Stimulated activated naive CD8-positive, alpha-beta T cell treated with anti-CD3 and anti-CD28 coated beads, Interleukin-15, amount 100 ng/mL, for 72 hours (primary cell): ENCODE measurements around the gene IRF1.

Experiments
- ATAC-seq: fragments of 150-1000 bp; cut with Tn5 transposase; 2 replicates; pipeline ENCODE4 v1.10.0; 2021; ENCODE audit warnings: mild to moderate bottlenecking, moderate library complexity
- DNase-seq, 2 donors: peaks; one replicate each; pipeline ENCODE4 v3.0.0; 2021 to 2022
- H3K27ac Mint-ChIP-seq, 2 donors: one replicate each; pipeline ENCODE4 v1.8.0; 2022; ENCODE audit warnings: mild to moderate bottlenecking in 2 of 2, mixed read lengths in 2 of 2, moderate library complexity in 2 of 2
- H3K27me3 Mint-ChIP-seq: one replicate; pipeline ENCODE4 v1.8.0; 2022; ENCODE audit warnings: mixed read lengths
- H3K4me1 Mint-ChIP-seq: one replicate; pipeline ENCODE4 v1.8.0; 2022; ENCODE audit warnings: mild to moderate bottlenecking, mixed read lengths
- H3K4me3 Mint-ChIP-seq, 2 donors: one replicate each; pipeline ENCODE4 v1.8.0; 2022; ENCODE audit warnings: mild to moderate bottlenecking in 2 of 2, mixed read lengths in 2 of 2, moderate library complexity in 1 of 2
- H3K9me3 Mint-ChIP-seq, 2 donors: one replicate each; pipeline ENCODE4 v1.8.0; 2022; ENCODE audit warnings: mixed read lengths in 2 of 2

The IRF1 gene

DNA sequence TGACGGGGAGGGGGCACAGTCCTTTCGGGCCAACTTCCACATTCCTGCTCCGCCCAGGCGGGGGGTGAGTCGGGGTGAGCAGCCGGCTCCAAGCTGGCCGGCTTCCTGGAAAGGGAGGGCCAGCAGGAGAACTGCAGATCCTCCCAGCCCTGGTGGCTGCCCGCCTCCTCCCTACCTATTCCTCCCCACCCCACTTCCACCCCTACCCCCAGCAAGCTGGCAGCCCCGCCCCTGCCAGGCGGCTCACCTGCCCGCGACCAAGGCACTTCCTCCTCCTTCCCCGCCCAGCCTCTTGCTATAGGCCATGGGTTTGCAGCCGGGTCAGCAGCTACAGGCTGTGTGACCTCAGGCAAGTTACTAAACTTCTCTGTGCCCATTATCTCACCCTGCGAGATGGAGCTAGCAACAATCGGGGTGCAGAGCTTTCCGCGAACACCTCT lies 5.6 kb upstream of the IRF1 start:
- Mint-ChIP-seq H3K27ac (peak overlapping the region; percentile 93 to 99), H3K4me1 (peaks cover 88% of the 10 kb centered on the region), H3K9me3 (no peaks in the 10 kb centered on the region), H3K27me3 (no peaks in the 10 kb centered on the region), H3K4me3 (peak overlapping the region; percentile 77 to 82)
- ATAC-seq: peak; percentile 78
- DNase-seq: peak; percentile 86 to 95

DNA sequence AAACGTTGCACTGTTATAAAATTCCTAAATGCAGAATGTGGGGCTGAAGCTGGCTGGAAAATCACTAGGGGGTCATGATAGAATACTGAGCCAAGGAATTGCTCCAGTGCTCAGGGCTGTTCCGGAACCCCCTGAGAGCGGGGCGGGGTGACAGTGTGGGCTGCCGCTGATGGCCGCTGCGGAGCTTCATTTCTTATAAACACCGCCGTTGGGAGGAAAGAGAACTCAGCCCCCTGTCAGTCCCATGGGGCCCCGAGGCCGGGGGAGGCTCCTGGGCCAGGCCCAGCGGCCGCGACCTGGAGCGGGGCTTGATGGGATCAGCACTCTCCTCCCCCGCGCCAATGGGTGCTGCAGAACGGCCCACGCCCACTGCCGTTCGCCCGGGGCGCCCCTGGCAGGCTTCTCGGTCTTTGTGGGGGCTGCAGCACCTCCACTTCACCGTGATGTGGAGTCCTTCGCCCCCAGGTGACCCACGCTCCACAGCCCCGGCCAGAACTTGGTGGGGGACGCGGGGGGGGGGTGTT lies 5.2 kb upstream of the IRF1 start:
- ATAC-seq (peak; percentile 75), DNase-seq (peak; percentile 91 to 93)
- Mint-ChIP-seq H3K27me3 (no peaks in the 10 kb centered on the region), H3K27ac (peak overlapping the region; percentile 91 to 99), H3K4me1 (peaks cover 86% of the 10 kb centered on the region), H3K4me3 (peak overlapping the region; percentile 77 to 82), H3K9me3 (no peaks in the 10 kb centered on the region)

DNA sequence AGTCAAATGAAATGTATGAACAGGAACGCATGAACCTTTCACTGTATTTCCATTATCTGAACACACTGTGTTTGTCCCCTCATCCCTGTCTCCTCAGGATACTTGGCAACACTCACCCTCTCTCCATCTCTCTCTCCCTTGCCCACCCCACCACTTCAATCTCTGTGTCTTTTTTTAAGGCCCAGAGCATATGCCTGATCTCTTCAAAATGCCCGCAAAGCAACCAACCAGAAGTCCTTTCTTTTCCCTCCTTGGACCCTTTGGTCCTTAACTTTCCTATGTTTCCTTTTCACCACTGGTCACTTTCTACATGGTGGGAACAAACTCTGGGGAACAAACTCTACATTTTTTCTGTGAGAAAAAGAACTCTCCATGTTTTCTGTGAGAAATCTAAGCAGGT lies 3.2 kb upstream of the IRF1 start:
- Mint-ChIP-seq H3K27ac (peak overlapping the region; percentile 91 to 99), H3K4me1 (peaks cover 80% of the 10 kb centered on the region), H3K9me3 (no peaks in the 10 kb centered on the region), H3K27me3 (no peaks in the 10 kb centered on the region), H3K4me3 (peak overlapping the region; percentile 77 to 82)
- ATAC-seq (no peak), DNase-seq (no peak)

GRCh38 chr5:132493241-132493640 lies 2.7 kb upstream of the IRF1 start:
- Mint-ChIP-seq H3K9me3 (no peaks in the 10 kb centered on the region), H3K27ac (peak overlapping the region; percentile 91 to 99), H3K4me3 (peak overlapping the region; percentile 77 to 82), H3K4me1 (peaks cover 78% of the 10 kb centered on the region), H3K27me3 (no peaks in the 10 kb centered on the region)
- DNase-seq (no peak), ATAC-seq (no peak)

DNA sequence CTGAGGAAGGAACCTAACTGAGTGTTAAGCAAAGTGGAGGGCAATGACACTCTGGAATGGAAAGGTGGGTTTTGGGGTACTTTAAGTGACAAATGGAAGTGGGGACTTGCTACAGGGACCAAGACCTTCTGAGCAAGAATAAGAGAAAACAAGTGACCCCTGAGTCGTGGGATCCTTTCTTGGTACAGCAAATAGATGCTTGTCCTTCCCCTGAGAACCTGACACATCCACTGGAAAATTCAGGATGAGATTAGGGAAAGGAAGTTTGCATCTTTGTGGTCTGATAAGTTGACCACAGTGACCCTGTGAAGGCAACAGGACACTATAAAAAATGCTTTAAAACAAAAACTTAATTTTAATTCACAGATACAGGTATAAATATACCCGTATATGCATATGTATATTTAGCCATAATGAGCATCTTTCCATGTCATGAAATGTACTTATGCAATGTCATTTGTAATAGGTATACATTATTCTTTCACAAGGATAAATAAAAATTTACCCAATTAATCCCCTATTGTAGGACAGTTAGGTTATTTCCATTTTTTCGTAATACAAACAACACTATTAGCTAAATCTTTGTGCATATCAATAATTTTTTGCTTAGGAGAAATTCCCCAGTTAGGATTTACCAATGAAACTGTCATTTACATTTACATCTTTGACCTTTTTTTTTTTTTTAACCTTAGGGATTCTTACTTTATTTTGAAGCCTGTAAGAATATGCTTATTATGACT lies 2.0 kb upstream of the IRF1 start:
- Mint-ChIP-seq H3K4me3 (peak overlapping the region; percentile 89 to 93), H3K27ac (peak overlapping the region; percentile 99 to 100), H3K27me3 (no peaks in the 10 kb centered on the region), H3K4me1 (peaks cover 78% of the 10 kb centered on the region), H3K9me3 (no peaks in the 10 kb centered on the region)
- DNase-seq: no peak
- no peak for ATAC-seq

DNA sequence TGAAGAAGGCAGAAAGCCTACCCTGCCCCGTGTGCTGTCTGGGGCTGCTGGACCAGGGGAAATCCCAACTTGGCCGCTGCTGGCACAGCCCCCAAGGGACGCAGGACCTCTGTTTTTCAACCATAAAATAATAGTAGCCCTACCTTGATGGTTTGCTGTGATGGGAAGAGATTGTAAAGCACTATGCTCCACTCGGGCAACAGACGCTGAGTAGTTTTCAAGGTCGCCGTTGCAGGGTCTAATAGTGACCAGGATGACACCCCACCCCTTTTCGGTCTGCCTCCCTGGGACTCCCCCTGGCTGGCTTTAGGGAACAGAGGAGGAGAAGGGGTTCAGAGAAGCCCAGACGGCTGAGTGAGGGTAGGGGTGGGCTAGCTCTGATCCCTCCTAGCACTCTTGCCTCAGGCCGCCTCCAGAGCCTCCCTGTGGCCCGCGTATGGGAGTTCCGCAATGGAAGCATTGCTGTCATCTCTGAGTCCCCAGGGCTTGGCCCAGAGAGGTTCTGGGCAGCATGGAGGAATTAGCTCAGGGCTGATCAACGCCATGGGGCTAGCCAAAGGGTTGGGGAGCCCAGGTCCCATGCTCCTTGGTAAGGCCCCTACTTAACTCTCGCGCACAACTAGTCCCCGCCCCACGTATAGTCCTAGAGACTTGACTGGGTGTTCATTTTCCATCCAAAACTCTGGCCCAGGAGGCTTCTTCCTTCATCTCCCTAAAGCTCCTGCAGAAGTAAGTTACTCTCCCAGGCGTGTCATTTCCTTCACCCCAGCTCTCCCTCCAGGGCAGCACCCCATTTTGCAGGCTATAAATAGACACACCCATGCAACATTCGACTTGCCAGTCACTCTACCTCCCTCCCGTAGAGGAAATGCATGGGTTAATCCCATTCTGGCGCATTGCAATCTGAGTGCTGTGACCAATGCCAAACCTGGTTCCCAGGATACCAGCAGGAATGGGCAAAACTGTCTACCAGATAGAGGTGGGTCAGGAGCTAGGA lies 1.1 kb upstream of the IRF1 start:
- peak; percentile 34 for ATAC-seq
- Mint-ChIP-seq H3K4me1 (peaks cover 80% of the 10 kb centered on the region), H3K4me3 (peak overlapping the region; percentile 89 to 93), H3K9me3 (no peaks in the 10 kb centered on the region), H3K27me3 (no peaks in the 10 kb centered on the region), H3K27ac (peak overlapping the region; percentile 99 to 100)
- DNase-seq: peak; percentile 47 to 54

GRCh38 chr5:132489871-132490483 lies 596 bp downstream of the IRF1 start:
- Mint-ChIP-seq H3K9me3 (no peaks in the 10 kb centered on the region), H3K27me3 (no peaks in the 10 kb centered on the region), H3K27ac (peak overlapping the region; percentile 94 to 100), H3K4me1 (peaks cover 89% of the 10 kb centered on the region), H3K4me3 (peak overlapping the region; percentile 96 to 97)
- DNase-seq (peak; percentile 53 to 59), ATAC-seq (peak; percentile 5)

DNA sequence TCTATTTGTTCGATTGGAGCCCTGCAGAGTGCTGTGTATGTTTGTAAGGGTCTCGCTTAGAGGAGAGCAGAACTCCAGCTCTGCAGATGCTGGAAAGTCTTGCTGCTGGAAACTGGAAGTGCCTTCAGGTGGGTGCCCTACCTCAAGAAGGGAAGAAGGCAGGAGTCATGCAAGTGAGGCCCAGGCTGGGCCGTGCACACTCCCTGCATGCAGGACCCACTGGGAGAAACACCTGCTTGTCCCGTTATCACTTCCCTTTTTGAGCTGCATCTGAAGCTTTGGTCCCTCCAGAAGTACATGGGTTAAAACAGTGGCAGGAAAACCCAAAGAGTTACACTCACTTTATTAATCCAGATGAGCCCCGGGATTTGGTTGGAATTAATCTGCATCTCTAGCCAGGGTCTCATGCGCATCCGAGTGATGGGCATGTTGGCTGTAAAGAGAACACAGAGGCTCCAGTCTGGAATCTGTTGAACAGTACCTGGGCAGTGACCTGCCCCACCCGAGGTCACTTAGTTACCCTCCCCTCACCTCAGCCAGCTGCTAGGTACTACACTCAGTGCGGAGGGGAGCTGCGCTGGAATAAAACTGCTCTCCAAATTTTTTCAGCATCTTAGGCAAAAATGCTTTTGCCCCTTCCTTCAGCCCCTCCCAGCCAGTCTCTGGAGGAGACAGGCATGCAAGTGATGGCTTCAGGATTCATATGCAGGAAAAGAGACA lies 1.4 kb downstream of the IRF1 start:
- no peaks in the 10 kb centered on the region for H3K27me3 Mint-ChIP-seq
- peak overlapping the region; percentile 94 to 98 for H3K27ac Mint-ChIP-seq
- peaks cover 89% of the 10 kb centered on the region for H3K4me1 Mint-ChIP-seq
- H3K4me3 Mint-ChIP-seq: peak overlapping the region; percentile 96 to 97
- DNase-seq: no peak
- H3K9me3 Mint-ChIP-seq: no peaks in the 10 kb centered on the region
- ATAC-seq: no peak

- peak overlapping the region; percentile 94 to 98 for H3K27ac Mint-ChIP-seq
- DNase-seq (no peak), ATAC-seq (no peak)
- peaks cover 89% of the 10 kb centered on the region for H3K4me1 Mint-ChIP-seq
- H3K4me3 Mint-ChIP-seq: peak overlapping the region; percentile 96 to 97
- H3K9me3 Mint-ChIP-seq: no peaks in the 10 kb centered on the region
- H3K27me3 Mint-ChIP-seq: no peaks in the 10 kb centered on the region
Observed at GRCh38 chr5:132488590-132488989, 2.0 kb downstream of the IRF1 start.

DNA sequence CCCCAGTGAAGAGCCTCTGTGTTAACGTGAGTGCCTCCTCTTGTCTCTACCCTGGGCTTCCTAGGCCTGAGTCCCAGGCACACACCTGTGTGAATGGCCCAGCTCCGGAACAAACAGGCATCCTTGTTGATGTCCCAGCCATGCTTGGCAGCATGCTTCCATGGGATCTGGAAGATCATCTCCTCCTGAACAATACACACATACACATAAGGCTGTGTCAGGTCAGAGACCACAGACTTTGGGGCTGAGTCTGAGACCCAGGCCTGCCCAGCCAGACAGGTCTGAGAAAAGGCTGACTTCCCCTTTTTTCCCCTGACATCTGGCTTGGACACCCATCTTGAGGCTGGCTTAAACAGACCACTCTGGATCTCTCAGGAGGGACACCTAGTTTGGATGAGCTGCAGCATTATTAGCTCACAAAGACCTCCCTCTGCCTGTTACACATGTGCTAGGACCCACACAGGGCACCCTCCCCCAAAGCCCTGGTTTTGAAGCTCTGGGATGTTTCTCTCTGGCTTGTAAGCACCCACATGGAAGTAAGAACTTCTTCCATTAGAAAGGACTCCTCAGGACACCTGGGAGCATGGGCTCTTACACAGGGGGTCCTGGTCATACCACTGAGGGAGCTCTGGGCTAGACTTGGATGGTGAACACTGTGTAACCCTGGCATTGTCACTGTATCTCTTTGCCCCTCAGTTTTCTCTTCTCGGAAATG lies 2.6 kb downstream of the IRF1 start:
- no peaks in the 10 kb centered on the region for H3K9me3 Mint-ChIP-seq
- H3K4me3 Mint-ChIP-seq: peak overlapping the region; percentile 96 to 97
- no peaks in the 10 kb centered on the region for H3K27me3 Mint-ChIP-seq
- H3K4me1 Mint-ChIP-seq: peaks cover 89% of the 10 kb centered on the region
- peak overlapping the region; percentile 92 to 98 for H3K27ac Mint-ChIP-seq
- ATAC-seq (no peak), DNase-seq (peak in 1 of 2 donors; percentile 55)

GRCh38 chr5:132487095-132487428 lies 3.5 kb downstream of the IRF1 start:
- no peaks in the 10 kb centered on the region for H3K27me3 Mint-ChIP-seq
- peak overlapping the region; percentile 96 to 97 for H3K4me3 Mint-ChIP-seq
- peak overlapping the region; percentile 70 to 98 for H3K27ac Mint-ChIP-seq
- no peak for ATAC-seq
- H3K9me3 Mint-ChIP-seq: no peaks in the 10 kb centered on the region
- no peak for DNase-seq
- peaks cover 87% of the 10 kb centered on the region for H3K4me1 Mint-ChIP-seq

GRCh38 chr5:132486318-132487094 lies 4.1 kb downstream of the IRF1 start:
- Mint-ChIP-seq H3K4me1 (peaks cover 84% of the 10 kb centered on the region), H3K4me3 (peak overlapping the region; percentile 96 to 97), H3K27me3 (no peaks in the 10 kb centered on the region), H3K9me3 (no peaks in the 10 kb centered on the region), H3K27ac (peak overlapping the region; percentile 70 to 98)
- ATAC-seq (no peak), DNase-seq (peak in 1 of 2 donors; percentile 32)

DNA sequence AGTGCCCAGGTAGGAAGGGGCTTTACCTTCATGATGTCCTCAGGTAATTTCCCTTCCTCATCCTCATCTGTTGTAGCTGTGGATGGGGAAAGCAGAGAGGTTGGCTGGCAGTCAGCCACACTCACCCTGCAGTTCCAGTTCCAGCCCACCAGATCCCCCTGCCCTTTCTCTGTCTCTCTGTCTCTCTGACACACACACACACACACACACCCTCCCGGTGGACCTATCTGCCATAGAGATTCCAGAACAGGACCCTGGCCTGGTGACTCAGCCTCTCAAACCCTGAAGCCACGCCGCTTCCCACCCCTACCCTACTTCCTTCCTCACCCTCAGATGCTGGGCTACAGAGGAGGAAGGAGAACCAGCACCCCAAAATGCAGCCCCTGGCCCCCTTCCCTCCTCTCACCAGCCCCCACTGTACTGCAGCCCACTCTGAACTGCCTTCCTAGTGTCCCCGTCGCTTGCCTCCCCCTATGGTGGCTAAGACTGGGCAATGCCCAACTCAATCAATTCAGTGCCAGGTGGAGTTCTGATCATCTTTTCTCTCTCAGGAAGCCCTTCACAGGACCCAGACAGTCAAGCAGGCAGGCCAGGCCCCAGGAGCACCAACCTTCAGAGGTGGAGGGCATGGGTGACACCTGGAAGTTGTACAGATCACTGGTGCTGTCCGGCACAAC lies 4.8 kb downstream of the IRF1 start:
- Mint-ChIP-seq H3K4me1 (peaks cover 85% of the 10 kb centered on the region), H3K27ac (peak overlapping the region; percentile 95 to 98), H3K27me3 (no peaks in the 10 kb centered on the region), H3K9me3 (no peaks in the 10 kb centered on the region), H3K4me3 (peak overlapping the region; percentile 96 to 97)
- DNase-seq (peak; percentile 11 to 37), ATAC-seq (no peak)
